ENCODE data around the gene FBXW7. TPM values are rescaled to one million over a fixed set of nuclear protein-coding genes. Genes with fewer than 3 reads are reported as not detected.

The FBXW7 gene
- total and polyA plus RNA-seq, 2 of the 13 experiments (the other 11 are each of a cell fraction or from before 2014, with no cell fraction given): 5.0 to 40.9 TPM

DNA sequence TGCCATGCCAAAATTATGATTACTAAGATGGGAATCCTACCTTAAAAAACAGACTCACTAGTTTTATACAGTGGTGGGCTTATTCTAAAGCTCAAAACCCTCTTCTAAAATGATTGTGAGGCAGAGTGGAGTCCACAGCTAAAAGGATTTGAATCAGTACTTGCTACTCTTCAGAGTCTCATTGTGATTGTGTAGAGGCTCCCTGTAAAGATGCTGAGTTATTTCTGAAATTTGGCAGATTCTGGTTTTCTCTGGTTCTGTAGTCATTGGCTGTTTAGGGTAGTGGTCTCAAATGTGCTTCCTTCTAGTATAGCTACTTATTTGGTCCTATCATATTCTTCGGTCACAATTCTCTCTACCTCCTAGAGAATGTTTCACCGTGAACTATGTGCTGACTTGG, 104.1 kb downstream of the FBXW7 start (continued):
- TF ChIP-seq, protein P1, sequence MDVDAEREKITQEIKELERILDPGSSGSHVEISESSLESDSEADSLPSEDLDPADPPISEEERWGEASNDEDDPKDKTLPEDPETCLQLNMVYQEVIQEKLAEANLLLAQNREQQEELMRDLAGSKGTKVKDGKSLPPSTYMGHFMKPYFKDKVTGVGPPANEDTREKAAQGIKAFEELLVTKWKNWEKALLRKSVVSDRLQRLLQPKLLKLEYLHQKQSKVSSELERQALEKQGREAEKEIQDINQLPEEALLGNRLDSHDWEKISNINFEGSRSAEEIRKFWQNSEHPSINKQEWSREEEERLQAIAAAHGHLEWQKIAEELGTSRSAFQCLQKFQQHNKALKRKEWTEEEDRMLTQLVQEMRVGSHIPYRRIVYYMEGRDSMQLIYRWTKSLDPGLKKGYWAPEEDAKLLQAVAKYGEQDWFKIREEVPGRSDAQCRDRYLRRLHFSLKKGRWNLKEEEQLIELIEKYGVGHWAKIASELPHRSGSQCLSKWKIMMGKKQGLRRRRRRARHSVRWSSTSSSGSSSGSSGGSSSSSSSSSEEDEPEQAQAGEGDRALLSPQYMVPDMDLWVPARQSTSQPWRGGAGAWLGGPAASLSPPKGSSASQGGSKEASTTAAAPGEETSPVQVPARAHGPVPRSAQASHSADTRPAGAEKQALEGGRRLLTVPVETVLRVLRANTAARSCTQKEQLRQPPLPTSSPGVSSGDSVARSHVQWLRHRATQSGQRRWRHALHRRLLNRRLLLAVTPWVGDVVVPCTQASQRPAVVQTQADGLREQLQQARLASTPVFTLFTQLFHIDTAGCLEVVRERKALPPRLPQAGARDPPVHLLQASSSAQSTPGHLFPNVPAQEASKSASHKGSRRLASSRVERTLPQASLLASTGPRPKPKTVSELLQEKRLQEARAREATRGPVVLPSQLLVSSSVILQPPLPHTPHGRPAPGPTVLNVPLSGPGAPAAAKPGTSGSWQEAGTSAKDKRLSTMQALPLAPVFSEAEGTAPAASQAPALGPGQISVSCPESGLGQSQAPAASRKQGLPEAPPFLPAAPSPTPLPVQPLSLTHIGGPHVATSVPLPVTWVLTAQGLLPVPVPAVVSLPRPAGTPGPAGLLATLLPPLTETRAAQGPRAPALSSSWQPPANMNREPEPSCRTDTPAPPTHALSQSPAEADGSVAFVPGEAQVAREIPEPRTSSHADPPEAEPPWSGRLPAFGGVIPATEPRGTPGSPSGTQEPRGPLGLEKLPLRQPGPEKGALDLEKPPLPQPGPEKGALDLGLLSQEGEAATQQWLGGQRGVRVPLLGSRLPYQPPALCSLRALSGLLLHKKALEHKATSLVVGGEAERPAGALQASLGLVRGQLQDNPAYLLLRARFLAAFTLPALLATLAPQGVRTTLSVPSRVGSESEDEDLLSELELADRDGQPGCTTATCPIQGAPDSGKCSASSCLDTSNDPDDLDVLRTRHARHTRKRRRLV (CRISPR knock-in tag; IDR thresholded peaks at IDR 0.05): no peak
- TF ChIP-seq ZNF772 (CRISPR knock-in tag; IDR thresholded peaks at IDR 0.05): no peak
- no peak for TF ChIP-seq ZSCAN25 (CRISPR knock-in tag; IDR thresholded peaks at IDR 0.05)

DNA sequence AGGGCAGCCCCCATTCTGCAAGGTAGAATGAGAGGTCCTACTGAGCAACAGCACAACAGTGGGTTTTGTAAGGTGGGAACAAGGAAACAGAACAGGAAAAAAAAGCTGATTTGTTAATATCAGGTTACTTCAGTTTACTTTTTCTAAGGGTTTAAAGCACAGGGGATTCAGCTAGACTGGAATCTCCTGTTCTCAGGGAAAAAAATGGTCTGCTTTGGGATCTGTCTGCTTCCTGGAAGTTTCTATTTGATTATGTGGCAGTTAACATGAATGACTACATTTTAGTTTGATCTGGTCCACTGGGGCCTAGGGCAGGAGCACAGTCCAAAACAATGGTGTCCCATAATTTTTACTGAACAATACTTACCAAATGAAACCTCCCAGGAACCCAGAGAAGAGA, 104.6 kb downstream of the FBXW7 start:
- FAIRE-seq: no peak
- no peak for ATAC-seq
- in situ Hi-C loops (cut with HindIII; ENCODE audit: extremely low pct_ligation_motif_present, low pct_unique_long_range_greater_than_20kb) (no loop called here), intact Hi-C loops (cut with micrococcal nuclease; ENCODE audit: unreplicated experiment) (no loop called here)
- CTCF ChIA-PET (ENCODE audit: low intra/inter-chr PET ratio, low total read pairs): no interaction called here
- TF ChIP-seq SMYD3 (CRISPR knock-in tag; IDR thresholded peaks at IDR 0.05) (no peak), ZNF205 (CRISPR knock-in tag; IDR thresholded peaks at IDR 0.05) (no peak), ELF3 (CRISPR knock-in tag; IDR thresholded peaks at IDR 0.05) (peak; percentile 49), RORA (CRISPR knock-in tag; IDR thresholded peaks at IDR 0.05) (no peak), HNRNPH1 (optimal IDR thresholded peaks at IDR 0.05; ENCODE audit: low read depth, low read length) (no peak), MTF2 (CRISPR knock-in tag; IDR thresholded peaks at IDR 0.05; ENCODE audit: borderline replicate concordance) (no peak), PHF5A (CRISPR knock-in tag; IDR thresholded peaks at IDR 0.05; ENCODE audit: low read depth, unreplicated experiment) (no peak), HMG20B (CRISPR knock-in tag; conservative IDR thresholded peaks at IDR 0.05) (no peak)
- TF ChIP-seq, protein P2, sequence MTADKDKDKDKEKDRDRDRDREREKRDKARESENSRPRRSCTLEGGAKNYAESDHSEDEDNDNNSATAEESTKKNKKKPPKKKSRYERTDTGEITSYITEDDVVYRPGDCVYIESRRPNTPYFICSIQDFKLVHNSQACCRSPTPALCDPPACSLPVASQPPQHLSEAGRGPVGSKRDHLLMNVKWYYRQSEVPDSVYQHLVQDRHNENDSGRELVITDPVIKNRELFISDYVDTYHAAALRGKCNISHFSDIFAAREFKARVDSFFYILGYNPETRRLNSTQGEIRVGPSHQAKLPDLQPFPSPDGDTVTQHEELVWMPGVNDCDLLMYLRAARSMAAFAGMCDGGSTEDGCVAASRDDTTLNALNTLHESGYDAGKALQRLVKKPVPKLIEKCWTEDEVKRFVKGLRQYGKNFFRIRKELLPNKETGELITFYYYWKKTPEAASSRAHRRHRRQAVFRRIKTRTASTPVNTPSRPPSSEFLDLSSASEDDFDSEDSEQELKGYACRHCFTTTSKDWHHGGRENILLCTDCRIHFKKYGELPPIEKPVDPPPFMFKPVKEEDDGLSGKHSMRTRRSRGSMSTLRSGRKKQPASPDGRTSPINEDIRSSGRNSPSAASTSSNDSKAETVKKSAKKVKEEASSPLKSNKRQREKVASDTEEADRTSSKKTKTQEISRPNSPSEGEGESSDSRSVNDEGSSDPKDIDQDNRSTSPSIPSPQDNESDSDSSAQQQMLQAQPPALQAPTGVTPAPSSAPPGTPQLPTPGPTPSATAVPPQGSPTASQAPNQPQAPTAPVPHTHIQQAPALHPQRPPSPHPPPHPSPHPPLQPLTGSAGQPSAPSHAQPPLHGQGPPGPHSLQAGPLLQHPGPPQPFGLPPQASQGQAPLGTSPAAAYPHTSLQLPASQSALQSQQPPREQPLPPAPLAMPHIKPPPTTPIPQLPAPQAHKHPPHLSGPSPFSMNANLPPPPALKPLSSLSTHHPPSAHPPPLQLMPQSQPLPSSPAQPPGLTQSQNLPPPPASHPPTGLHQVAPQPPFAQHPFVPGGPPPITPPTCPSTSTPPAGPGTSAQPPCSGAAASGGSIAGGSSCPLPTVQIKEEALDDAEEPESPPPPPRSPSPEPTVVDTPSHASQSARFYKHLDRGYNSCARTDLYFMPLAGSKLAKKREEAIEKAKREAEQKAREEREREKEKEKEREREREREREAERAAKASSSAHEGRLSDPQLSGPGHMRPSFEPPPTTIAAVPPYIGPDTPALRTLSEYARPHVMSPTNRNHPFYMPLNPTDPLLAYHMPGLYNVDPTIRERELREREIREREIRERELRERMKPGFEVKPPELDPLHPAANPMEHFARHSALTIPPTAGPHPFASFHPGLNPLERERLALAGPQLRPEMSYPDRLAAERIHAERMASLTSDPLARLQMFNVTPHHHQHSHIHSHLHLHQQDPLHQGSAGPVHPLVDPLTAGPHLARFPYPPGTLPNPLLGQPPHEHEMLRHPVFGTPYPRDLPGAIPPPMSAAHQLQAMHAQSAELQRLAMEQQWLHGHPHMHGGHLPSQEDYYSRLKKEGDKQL (CRISPR knock-in tag; IDR thresholded peaks at IDR 0.05; ENCODE audit: low read depth): no peak
- Histone ChIP-seq H3K4me2 (ENCODE audit: low read depth, low read length) (no peak overlapping the region), H3K4me3 (replicated peaks in 1 of 3; ENCODE audit: insufficient read depth in 1 of 3, low read depth in 2 of 3, low read length in 3 of 3) (no peak overlapping the region), H3K27ac (ENCODE audit: extremely low read length, insufficient read depth, low read length) (peak overlapping the region; percentile 27), H3K4me1 (ENCODE audit: insufficient read depth, low read length) (peaks cover 29% of the 10 kb centered on the region), H3K27me3 (ENCODE audit: control insufficient read depth in 1 of 2, insufficient read depth in 2 of 2, low read length in 2 of 2) (no peaks in the 10 kb centered on the region), H4K20me1 (ENCODE audit: insufficient read depth, low read length) (no peaks in the 10 kb centered on the region), H2AFZ (ENCODE audit: low read length) (no peak overlapping the region), H3K9ac (ENCODE audit: insufficient read depth, low read depth, low read length) (no peak overlapping the region), H3K9me3 (ENCODE audit: low read length) (no peaks in the 10 kb centered on the region), H3K36me3 (replicated peaks in 1 of 2; ENCODE audit: control insufficient read depth in 1 of 2, insufficient read depth in 2 of 2, low read length in 2 of 2) (no peaks in the 10 kb centered on the region; a peak in 1 of 5 replicates), H3K79me2 (ENCODE audit: insufficient read depth, low read length) (peaks cover 2% of the 10 kb centered on the region)
- BruUV-seq (replicated peaks): no TSS peak
- POLR2A ChIA-PET: no interaction called here
- DNase-seq (ENCODE audit: low spot score): peak; percentile 40

Data from HepG2 (cell line).